T-helper 2 cell treated with Interferon-gamma antibody and Interleukin-4, amounts not matched to agents 5 μg/mL and 100 μg/mL, for 36 hours (primary cell): ENCODE measurements around the gene GABRB1.

ENCODE experiments used
- DNase-seq: peaks from one replicate; pipeline ENCODE4 v3.0.0; 2021; ENCODE audit warnings: low spot score
- H3K27ac Mint-ChIP-seq: one replicate; pipeline ENCODE4 v1.8.0; 2021; ENCODE audit warnings: mild to moderate bottlenecking, mixed read lengths
- H3K27me3 Mint-ChIP-seq: one replicate; pipeline ENCODE4 v1.8.0; 2021; ENCODE audit warnings: low read depth, mixed read lengths
- H3K36me3 Mint-ChIP-seq: one replicate; pipeline ENCODE4 v1.8.0; 2021; ENCODE audit warnings: low read depth, mixed read lengths
- H3K4me1 Mint-ChIP-seq: one replicate; pipeline ENCODE4 v1.8.0; 2021; ENCODE audit warnings: low read depth, mixed read lengths
- H3K4me3 Mint-ChIP-seq: one replicate; pipeline ENCODE4 v1.8.0; 2022; ENCODE audit warnings: mild to moderate bottlenecking, moderate library complexity, mixed read lengths
- H3K9me3 Mint-ChIP-seq: one replicate; pipeline ENCODE4 v1.8.0; 2021; ENCODE audit warnings: mixed read lengths

The GABRB1 gene

GRCh38 chr4:47217291-47217690, 185.9 kb downstream of the GABRB1 start:
- no peaks in the 10 kb centered on the region for H3K9me3 Mint-ChIP-seq
- DNase-seq: no peak
- H3K4me3 Mint-ChIP-seq: no peak overlapping the region
- no peaks in the 10 kb centered on the region for H3K27me3 Mint-ChIP-seq
- H3K27ac Mint-ChIP-seq: no peak overlapping the region
- no peaks in the 10 kb centered on the region for H3K36me3 Mint-ChIP-seq
- no peaks in the 10 kb centered on the region for H3K4me1 Mint-ChIP-seq

DNA sequence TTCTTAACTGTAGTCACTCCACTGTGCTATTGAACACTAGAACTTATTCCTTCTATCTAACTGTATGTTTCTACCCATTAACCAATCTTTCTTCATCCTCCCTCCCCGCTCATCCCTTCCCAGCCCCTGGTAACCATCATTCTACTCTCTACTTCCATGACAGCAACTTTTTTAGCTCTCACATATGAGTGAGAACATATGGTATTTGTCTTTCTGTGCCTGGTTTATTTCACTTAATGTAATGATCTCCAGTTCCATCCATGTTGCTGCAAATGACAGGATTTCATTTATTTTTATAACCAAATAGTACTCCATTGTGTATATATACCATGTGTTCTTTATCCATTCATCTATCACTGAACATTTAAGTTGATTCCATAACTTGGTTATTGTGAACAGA, 186.5 kb downstream of the GABRB1 start:
- Mint-ChIP-seq H3K9me3 (no peaks in the 10 kb centered on the region), H3K4me3 (no peak overlapping the region), H3K27me3 (no peaks in the 10 kb centered on the region), H3K36me3 (no peaks in the 10 kb centered on the region), H3K27ac (no peak overlapping the region), H3K4me1 (no peaks in the 10 kb centered on the region)
- DNase-seq: no peak

GRCh38 chr4:47218631-47219030, 187.3 kb downstream of the GABRB1 start:
- DNase-seq: no peak

DNA sequence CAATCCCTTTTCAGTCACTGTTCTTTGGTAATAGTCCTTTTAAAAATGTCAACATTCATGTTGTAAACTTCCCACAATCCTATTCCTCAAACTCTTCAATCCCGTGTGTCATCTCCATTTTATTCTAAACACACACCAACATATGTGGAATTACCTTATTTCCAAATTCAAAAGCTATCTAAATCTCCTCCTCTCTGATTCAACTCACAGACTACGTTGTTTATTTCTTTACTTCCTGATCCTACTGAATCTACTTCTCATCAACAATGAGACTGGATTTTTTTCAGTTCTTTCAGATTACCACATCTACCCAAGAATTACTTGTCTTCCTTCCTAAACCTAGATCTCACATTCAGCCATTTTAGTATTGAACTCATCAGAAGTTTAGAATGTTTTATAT, 188.2 kb downstream of the GABRB1 start:
- no peaks in the 10 kb centered on the region for H3K9me3 Mint-ChIP-seq
- H3K27me3 Mint-ChIP-seq: no peaks in the 10 kb centered on the region
- H3K4me1 Mint-ChIP-seq: no peaks in the 10 kb centered on the region
- DNase-seq: no peak
- H3K36me3 Mint-ChIP-seq: no peaks in the 10 kb centered on the region
- no peak overlapping the region for H3K27ac Mint-ChIP-seq
- H3K4me3 Mint-ChIP-seq: no peak overlapping the region

More at GRCh38 chr4:47218631-47219030, 187.3 kb downstream of the GABRB1 start:
- no peaks in the 10 kb centered on the region for H3K27me3 Mint-ChIP-seq
- no peak overlapping the region for H3K4me3 Mint-ChIP-seq
- H3K4me1 Mint-ChIP-seq: no peaks in the 10 kb centered on the region
- no peaks in the 10 kb centered on the region for H3K36me3 Mint-ChIP-seq
- H3K9me3 Mint-ChIP-seq: no peaks in the 10 kb centered on the region
- H3K27ac Mint-ChIP-seq: no peak overlapping the region

DNA sequence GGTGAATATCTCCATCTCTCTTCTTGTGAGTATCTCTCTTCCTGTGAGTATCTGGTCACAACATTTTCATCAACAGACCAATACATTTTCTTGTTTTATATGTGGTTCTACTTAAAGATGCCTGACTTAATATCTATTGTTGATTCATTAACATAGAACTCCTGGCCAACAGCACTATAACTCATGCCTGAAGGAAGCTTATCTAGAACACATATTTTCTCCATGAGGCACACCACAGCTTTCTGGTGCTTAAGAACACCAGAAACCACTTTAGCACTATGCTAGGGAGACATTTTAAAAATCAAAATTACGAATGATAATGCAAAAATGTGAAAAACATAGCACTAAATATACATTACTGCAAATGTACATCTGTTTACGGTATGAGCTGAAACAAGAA, 190.4 kb downstream of the GABRB1 start:
- no peak overlapping the region for H3K27ac Mint-ChIP-seq
- no peaks in the 10 kb centered on the region for H3K4me1 Mint-ChIP-seq
- H3K27me3 Mint-ChIP-seq: no peaks in the 10 kb centered on the region
- no peaks in the 10 kb centered on the region for H3K9me3 Mint-ChIP-seq
- DNase-seq: no peak
- H3K4me3 Mint-ChIP-seq: no peak overlapping the region
- no peaks in the 10 kb centered on the region for H3K36me3 Mint-ChIP-seq

GRCh38 chr4:47222276-47222675, 190.9 kb downstream of the GABRB1 start:
- no peaks in the 10 kb centered on the region for H3K36me3 Mint-ChIP-seq
- no peak overlapping the region for H3K4me3 Mint-ChIP-seq
- H3K9me3 Mint-ChIP-seq: no peaks in the 10 kb centered on the region
- no peak for DNase-seq
- H3K27me3 Mint-ChIP-seq: no peaks in the 10 kb centered on the region
- H3K27ac Mint-ChIP-seq: no peak overlapping the region
- no peaks in the 10 kb centered on the region for H3K4me1 Mint-ChIP-seq

- Mint-ChIP-seq H3K4me3 (no peak overlapping the region), H3K27ac (no peak overlapping the region), H3K36me3 (no peaks in the 10 kb centered on the region), H3K27me3 (no peaks in the 10 kb centered on the region), H3K9me3 (no peaks in the 10 kb centered on the region), H3K4me1 (no peaks in the 10 kb centered on the region)
- DNase-seq: no peak
Observed at GRCh38 chr4:47224361-47224760, 193.0 kb downstream of the GABRB1 start.

GRCh38 chr4:47235721-47236120, 204.4 kb downstream of the GABRB1 start:
- no peaks in the 10 kb centered on the region for H3K4me1 Mint-ChIP-seq
- no peak overlapping the region for H3K27ac Mint-ChIP-seq
- no peaks in the 10 kb centered on the region for H3K27me3 Mint-ChIP-seq
- no peaks in the 10 kb centered on the region for H3K9me3 Mint-ChIP-seq
- H3K36me3 Mint-ChIP-seq: no peaks in the 10 kb centered on the region
- no peak for DNase-seq
- H3K4me3 Mint-ChIP-seq: no peak overlapping the region

DNA sequence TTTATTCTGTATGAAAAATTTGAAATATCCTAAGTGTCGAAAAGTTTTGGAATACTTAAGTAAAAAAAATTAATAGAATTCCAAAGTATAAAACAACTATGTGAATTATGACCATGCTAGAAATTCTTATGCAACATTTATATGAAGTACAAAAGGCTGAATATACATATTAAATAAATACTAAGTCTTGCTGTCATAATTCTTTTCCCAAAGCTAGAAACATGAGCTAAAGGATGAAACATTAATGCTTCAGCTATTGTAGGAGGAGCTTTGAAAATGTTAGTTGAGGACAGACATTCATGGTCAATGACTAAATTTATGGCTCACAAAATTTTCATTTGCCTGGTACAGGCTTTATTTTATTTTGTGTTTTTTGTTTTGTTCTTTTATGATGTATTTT, 207.3 kb downstream of the GABRB1 start:
- H3K4me1 Mint-ChIP-seq: no peaks in the 10 kb centered on the region
- no peaks in the 10 kb centered on the region for H3K27me3 Mint-ChIP-seq
- H3K27ac Mint-ChIP-seq: no peak overlapping the region
- no peaks in the 10 kb centered on the region for H3K9me3 Mint-ChIP-seq
- H3K4me3 Mint-ChIP-seq: no peak overlapping the region
- no peaks in the 10 kb centered on the region for H3K36me3 Mint-ChIP-seq
- DNase-seq: no peak

DNA sequence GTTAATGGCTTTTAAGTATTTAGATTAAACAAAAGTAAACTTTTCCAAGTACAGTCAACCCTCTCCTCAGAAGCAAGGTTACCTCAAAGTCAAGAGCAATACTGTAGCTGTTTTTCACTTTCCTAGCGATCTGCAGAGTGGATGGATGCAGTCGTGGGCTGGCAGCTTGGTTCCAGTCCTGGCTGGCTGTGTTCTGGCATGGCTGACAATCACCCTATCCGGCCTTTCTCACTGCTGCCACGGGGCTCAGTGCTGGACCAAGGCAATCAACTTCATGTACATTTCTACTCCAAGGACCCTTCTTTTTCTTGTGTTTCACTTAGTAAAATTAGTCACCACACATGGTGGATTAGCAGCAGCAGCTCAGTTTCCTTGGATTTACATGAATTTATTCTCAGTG, 208.3 kb downstream of the GABRB1 start:
- Mint-ChIP-seq H3K4me3 (no peak overlapping the region), H3K4me1 (no peaks in the 10 kb centered on the region), H3K27me3 (no peaks in the 10 kb centered on the region), H3K9me3 (no peaks in the 10 kb centered on the region), H3K36me3 (no peaks in the 10 kb centered on the region), H3K27ac (no peak overlapping the region)
- DNase-seq: no peak

- DNase-seq: no peak
- Mint-ChIP-seq H3K36me3 (no peaks in the 10 kb centered on the region), H3K27ac (no peak overlapping the region), H3K4me3 (no peak overlapping the region), H3K4me1 (no peaks in the 10 kb centered on the region), H3K27me3 (no peaks in the 10 kb centered on the region), H3K9me3 (no peaks in the 10 kb centered on the region)
Observed at GRCh38 chr4:47251348-47252135, 220.2 kb downstream of the GABRB1 start.

DNA sequence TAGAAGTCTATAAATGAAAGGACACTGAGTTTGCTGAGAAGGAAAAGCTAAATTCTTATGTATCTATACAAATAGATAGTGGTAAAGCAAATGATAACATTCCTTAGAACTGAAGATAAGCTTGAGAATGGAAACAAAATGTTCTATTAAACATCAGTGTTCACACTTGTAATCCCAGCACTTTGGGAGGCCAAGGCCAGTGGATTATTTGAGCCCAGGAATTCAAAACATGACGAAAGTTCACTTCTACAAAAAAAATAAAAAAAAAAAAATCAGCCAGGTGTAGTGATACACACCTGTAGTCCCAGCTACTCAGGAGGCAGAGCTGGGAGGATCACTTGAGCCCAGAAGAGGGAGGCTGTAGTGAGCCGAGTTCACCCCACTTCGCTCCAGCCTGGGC, 232.4 kb downstream of the GABRB1 start:
- DNase-seq: no peak
- H3K4me1 Mint-ChIP-seq: no peaks in the 10 kb centered on the region

GRCh38 chr4:47270201-47270888, 239.0 kb downstream of the GABRB1 start:
- Mint-ChIP-seq H3K4me3 (no peak overlapping the region), H3K36me3 (no peaks in the 10 kb centered on the region), H3K27me3 (no peaks in the 10 kb centered on the region), H3K4me1 (no peaks in the 10 kb centered on the region), H3K27ac (no peak overlapping the region), H3K9me3 (no peaks in the 10 kb centered on the region)
- DNase-seq: no peak

More for the DNA sequence above, 232.4 kb downstream of the GABRB1 start:
- Mint-ChIP-seq H3K27ac (no peak overlapping the region), H3K36me3 (no peaks in the 10 kb centered on the region), H3K9me3 (no peaks in the 10 kb centered on the region), H3K4me3 (no peak overlapping the region), H3K27me3 (no peaks in the 10 kb centered on the region)

DNA sequence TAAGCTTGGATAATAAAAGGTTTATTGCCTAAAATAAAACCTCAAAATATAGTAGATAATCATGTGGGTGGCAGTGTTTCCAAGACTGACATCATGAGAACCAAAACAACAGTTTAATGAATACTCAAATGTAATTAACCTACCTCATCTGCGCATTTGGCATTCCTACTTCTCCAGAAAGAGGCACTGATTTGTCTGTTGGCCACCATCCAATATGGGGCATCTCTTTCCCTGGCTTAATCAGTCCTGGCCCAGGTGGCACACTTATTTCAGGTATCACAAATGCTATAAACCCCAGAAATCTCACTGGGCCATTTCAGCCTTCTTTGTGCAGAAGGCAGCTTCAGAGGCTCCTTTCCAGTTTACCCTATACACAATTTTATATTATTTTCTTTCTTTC, 239.9 kb downstream of the GABRB1 start:
- Mint-ChIP-seq H3K9me3 (no peaks in the 10 kb centered on the region), H3K36me3 (no peaks in the 10 kb centered on the region)

More for the DNA sequence above, 239.9 kb downstream of the GABRB1 start:
- Mint-ChIP-seq H3K27ac (no peak overlapping the region), H3K4me3 (no peak overlapping the region), H3K27me3 (no peaks in the 10 kb centered on the region), H3K4me1 (no peaks in the 10 kb centered on the region)
- DNase-seq: no peak
